ENCODE data around the gene SEMA5A. TPM values are rescaled to one million over a fixed set of nuclear protein-coding genes. Genes with fewer than 3 reads are reported as not detected.

Gene SEMA5A
- total RNA-seq, 4 donors from 2014 or later: 15.0 to 81.0 (median 52.9) TPM

- H3K9me3 ChIP-seq: no peaks in the 10 kb centered on the region
- TF ChIP-seq POLR2A (IDR thresholded peaks at IDR 0.05) (no peak), POLR2AphosphoS5 (IDR thresholded peaks at IDR 0.05) (no peak), CTCF (IDR thresholded peaks at IDR 0.05) (no peak), EP300 (IDR thresholded peaks at IDR 0.05; ENCODE audit: low read depth) (no peak)
- H3K4me3 ChIP-seq: no peak overlapping the region
- no peak for DNase-seq
- H3K4me1 ChIP-seq: no peaks in the 10 kb centered on the region
- 77 to 94% methylated on average over 2 to 3 of the region's 3 CpGs for WGBS, 2 donors (ENCODE audit: low coverage in 1 of 2)
- no peak overlapping the region for H3K27ac ChIP-seq
- in situ Hi-C loops (cut with MboI; ENCODE audit: low pct_ligation_motif_present in 1 of 4, low pct_unique_long_range_greater_than_20kb in 1 of 4, low sequenced_read_pairs in 3 of 4) (no loop called here), intact Hi-C loops (cut with DNase I; ENCODE audit: low total_unique reads) (no loop called here)
- no peaks in the 10 kb centered on the region for H3K27me3 ChIP-seq
- no peaks in the 10 kb centered on the region for H3K36me3 ChIP-seq
Observed at GRCh38 chr5:9125852-9126251, 420.0 kb downstream of the SEMA5A start.

DNA sequence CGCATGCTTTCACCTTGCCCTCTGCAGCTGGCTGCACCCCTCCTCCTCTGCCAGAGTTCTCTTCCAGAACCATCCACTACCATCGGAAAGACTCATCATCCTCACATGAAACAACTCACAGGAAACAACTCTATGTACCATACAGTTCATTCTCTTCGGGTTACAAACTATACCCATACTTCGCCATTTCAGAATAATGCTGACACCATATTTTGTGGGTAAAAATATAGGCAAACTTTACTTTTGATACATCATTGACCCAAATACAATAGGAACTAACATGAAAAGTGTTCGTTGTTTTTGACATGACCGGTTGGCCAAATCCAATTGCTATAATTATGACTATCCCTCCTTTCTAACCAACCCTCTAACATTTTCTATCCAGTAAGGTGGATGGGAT lies 421.0 kb downstream of the SEMA5A start:
- intact Hi-C loops (cut with DNase I; ENCODE audit: low total_unique reads): no loop called here
- WGBS, 2 donors (ENCODE audit: low coverage in 1 of 2): 89 to 94% methylated on average over 6 of the region's 6 CpGs
- Histone ChIP-seq H3K27ac (no peak overlapping the region), H3K27me3 (no peaks in the 10 kb centered on the region), H3K9me3 (no peaks in the 10 kb centered on the region), H3K36me3 (no peaks in the 10 kb centered on the region), H3K4me1 (no peaks in the 10 kb centered on the region), H3K4me3 (no peak overlapping the region)
- in situ Hi-C loops (cut with MboI; ENCODE audit: low pct_ligation_motif_present in 1 of 4, low pct_unique_long_range_greater_than_20kb in 1 of 4, low sequenced_read_pairs in 3 of 4): no loop called here
- TF ChIP-seq CTCF (IDR thresholded peaks at IDR 0.05) (no peak), EP300 (IDR thresholded peaks at IDR 0.05; ENCODE audit: low read depth) (no peak), POLR2AphosphoS5 (IDR thresholded peaks at IDR 0.05) (no peak)
- no peak for DNase-seq

DNA sequence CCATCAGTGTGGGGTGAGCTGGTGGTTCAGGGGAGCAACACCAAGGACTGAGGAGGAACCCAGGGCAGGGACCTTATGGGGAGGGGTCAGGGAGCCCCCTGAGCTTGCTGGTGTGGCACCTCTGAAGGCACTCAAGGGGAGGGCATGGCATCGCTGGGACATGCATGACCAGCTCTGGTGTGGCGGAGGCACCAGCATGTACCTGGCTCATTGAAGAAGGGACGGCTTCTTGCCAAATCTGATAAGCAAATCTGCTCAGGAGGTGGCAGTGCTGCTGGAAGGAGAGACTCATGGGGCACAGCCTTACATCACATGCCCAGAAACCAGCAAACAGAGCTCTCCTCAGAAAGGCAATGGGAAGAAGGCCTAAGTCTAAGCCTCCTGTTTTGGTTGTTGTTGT lies 421.8 kb downstream of the SEMA5A start:
- Histone ChIP-seq H3K27me3 (no peaks in the 10 kb centered on the region), H3K9me3 (no peaks in the 10 kb centered on the region), H3K36me3 (no peaks in the 10 kb centered on the region), H3K4me3 (no peak overlapping the region), H3K4me1 (no peaks in the 10 kb centered on the region), H3K27ac (no peak overlapping the region)
- in situ Hi-C loops (cut with MboI; ENCODE audit: low pct_ligation_motif_present in 1 of 4, low pct_unique_long_range_greater_than_20kb in 1 of 4, low sequenced_read_pairs in 3 of 4) (no loop called here), intact Hi-C loops (cut with DNase I; ENCODE audit: low total_unique reads) (no loop called here)
- 66% methylated on average over 3 of the region's 3 CpGs; no CpG with 5 or more reads in 1 of the 2 donors for WGBS, 2 donors (ENCODE audit: low coverage in 1 of 2)
- DNase-seq: no peak
- TF ChIP-seq POLR2AphosphoS5 (IDR thresholded peaks at IDR 0.05): no peak
- no peak for TF ChIP-seq EP300 (IDR thresholded peaks at IDR 0.05; ENCODE audit: low read depth)
- no peak for TF ChIP-seq CTCF (IDR thresholded peaks at IDR 0.05)
- TF ChIP-seq POLR2A (IDR thresholded peaks at IDR 0.05): no peak

DNA sequence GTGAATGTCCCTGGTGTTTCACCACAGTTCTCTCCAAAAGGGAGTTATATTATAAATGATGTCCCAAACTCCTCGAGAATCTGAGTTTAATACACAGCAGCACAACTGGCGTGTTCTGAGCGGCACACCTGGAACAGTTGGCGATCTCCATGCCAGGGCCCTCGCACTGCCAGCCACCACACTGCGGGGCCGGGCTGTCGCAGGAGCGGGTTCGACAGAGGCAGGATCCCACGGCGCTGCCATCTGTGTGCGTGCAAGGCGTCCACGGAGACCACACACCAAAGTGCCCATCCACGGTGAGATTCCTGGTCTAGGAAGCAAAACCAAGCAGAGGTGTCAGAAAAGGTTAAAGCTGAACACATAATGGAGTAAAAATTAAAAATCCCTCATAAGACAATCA lies 423.3 kb downstream of the SEMA5A start:
- TF ChIP-seq EP300 (IDR thresholded peaks at IDR 0.05; ENCODE audit: low read depth) (no peak), CTCF (IDR thresholded peaks at IDR 0.05) (no peak)
- Histone ChIP-seq H3K27ac (no peak overlapping the region), H3K4me1 (no peaks in the 10 kb centered on the region), H3K4me3 (no peak overlapping the region), H3K36me3 (no peaks in the 10 kb centered on the region), H3K27me3 (no peaks in the 10 kb centered on the region), H3K9me3 (no peaks in the 10 kb centered on the region)
- DNase-seq: no peak
- intact Hi-C loops (cut with DNase I; ENCODE audit: low total_unique reads) (no loop called here), in situ Hi-C loops (cut with MboI; ENCODE audit: low pct_ligation_motif_present in 1 of 4, low pct_unique_long_range_greater_than_20kb in 1 of 4, low sequenced_read_pairs in 3 of 4) (no loop called here)
- WGBS, 2 donors (ENCODE audit: low coverage in 1 of 2): 95 to 96% methylated on average over 8 to 16 of the region's 16 CpGs
